Lung (tissue), 12 donors: ENCODE results near the gene GRIK1. TPM values are rescaled to one million over a fixed set of nuclear protein-coding genes. Genes with fewer than 3 reads are reported as not detected.

Source experiments
- ATAC-seq: fragments of 200-7000 bp; cut with Tn5 transposase; one replicate; pipeline ENCODE4 v1.9.1; 2020; ENCODE audit warnings: moderate number of reproducible peaks; ENCODE audit not compliant: insufficient read depth, low FRiP score
- DNase-seq, 3 donors: peaks; one replicate each; pipeline ENCODE4 v3.0.0-alpha.2; 2013 to 2017
- H3K27ac ChIP-seq, 2 donors: one replicate each; pipeline ENCODE4 v1.5.1; 2013; ENCODE audit warnings: mild to moderate bottlenecking in 2 of 2, moderate library complexity in 2 of 2, control low read depth in 1 of 2, inconsistent platforms in 1 of 2, low read depth in 1 of 2, low read length in 1 of 2
- H3K27me3 ChIP-seq, 3 donors: one replicate each; pipeline ENCODE4 v1.5.1; 2013; ENCODE audit warnings: low read length in 2 of 3; ENCODE audit not compliant: control insufficient read depth in 3 of 3, insufficient read depth in 3 of 3
- H3K36me3 ChIP-seq, 4 donors: one replicate each; pipeline ENCODE4 v1.5.1; 2013; ENCODE audit warnings: low read length in 4 of 4, mild to moderate bottlenecking in 1 of 4, moderate library complexity in 1 of 4; ENCODE audit not compliant: control insufficient read depth in 4 of 4, insufficient read depth in 4 of 4
- H3K4me1 ChIP-seq, 5 donors: one replicate each; pipeline ENCODE4 v1.5.1; 2013; ENCODE audit warnings: low read length in 5 of 5, mild to moderate bottlenecking in 2 of 5, moderate library complexity in 1 of 5; ENCODE audit not compliant: control insufficient read depth in 5 of 5, insufficient read depth in 5 of 5
- H3K4me3 ChIP-seq: one replicate; pipeline ENCODE4 v1.5.1; 2013; ENCODE audit warnings: mild to moderate bottlenecking, control low read depth, moderate library complexity
- H3K9ac ChIP-seq, 2 donors: one replicate each; pipeline ENCODE4 v1.5.1; 2013; ENCODE audit warnings: low read length in 2 of 2, control low read depth in 1 of 2; ENCODE audit not compliant: insufficient read depth in 1 of 2
- H3K9me3 ChIP-seq, 4 donors: one replicate each; pipeline ENCODE4 v1.5.1; 2013; ENCODE audit warnings: low read length in 3 of 4, mild to moderate bottlenecking in 1 of 4, moderate library complexity in 1 of 4; ENCODE audit not compliant: control insufficient read depth in 4 of 4, insufficient read depth in 3 of 4
- WGBS, 2 donors: extraction: QIAGEN DNeasy Blood & Tissue Kit; methylation state at CpG; one replicate each; pipeline ENCODE4 v1.1.7; 2013; 5-methylcytosine and 5-hydroxymethylcytosine counted together
- polyA plus RNA-seq, 2 donors: library from polyadenylated mRNA; stranded (reverse); fragments of 200-250 nt; gene quantifications; one replicate each; pipeline ENCODE4 v1.2.1, GENCODE V29; 2013
- total RNA-seq, 2 donors: library from RNA; depleted of rRNA in 1 of 2; stranded (reverse); fragments of >200 nt in 1 of 2; gene quantifications; one replicate each; pipeline ENCODE4 v1.2.1, GENCODE V29; 2014 to 2021
- TF ChIP-seq, protein P1 (sequence below): IDR thresholded peaks from 2 replicates; pipeline ENCODE4 v1.5.1; 2012; ENCODE audit warnings: mild to moderate bottlenecking; ENCODE audit errors: control extremely low read depth, extremely low read depth
- donor health status: control.
- donor health status: control.
- donor health status: Bipolar disorder and iron deficiency.
- donor health status: healthy.
- donor health status: DM: yes; HTN: yes; CAD: no.

The GRIK1 gene
- total and polyA plus RNA-seq, 4 donors = 0.26 TPM; not detected in 3

DNA sequence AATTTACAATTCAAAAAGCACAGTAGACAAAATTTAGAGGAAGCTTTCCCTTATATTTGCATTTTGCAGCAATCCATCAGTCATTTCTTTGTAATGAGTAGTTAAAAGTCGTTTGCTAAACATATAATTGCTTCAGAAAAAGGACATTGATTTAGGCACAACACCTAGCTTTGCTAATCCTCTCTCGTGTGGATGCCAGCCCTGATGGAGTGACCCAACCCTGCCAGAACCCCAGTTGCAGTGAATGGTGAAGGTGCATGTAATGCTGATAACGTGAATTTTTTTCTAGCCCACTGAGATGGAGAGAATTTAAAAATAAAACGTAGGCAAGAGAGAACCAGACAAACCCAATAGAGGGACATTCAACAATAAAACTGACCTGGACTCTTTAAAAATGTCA, 263.4 kb downstream of the GRIK1 start:
- TF ChIP-seq, protein P1, sequence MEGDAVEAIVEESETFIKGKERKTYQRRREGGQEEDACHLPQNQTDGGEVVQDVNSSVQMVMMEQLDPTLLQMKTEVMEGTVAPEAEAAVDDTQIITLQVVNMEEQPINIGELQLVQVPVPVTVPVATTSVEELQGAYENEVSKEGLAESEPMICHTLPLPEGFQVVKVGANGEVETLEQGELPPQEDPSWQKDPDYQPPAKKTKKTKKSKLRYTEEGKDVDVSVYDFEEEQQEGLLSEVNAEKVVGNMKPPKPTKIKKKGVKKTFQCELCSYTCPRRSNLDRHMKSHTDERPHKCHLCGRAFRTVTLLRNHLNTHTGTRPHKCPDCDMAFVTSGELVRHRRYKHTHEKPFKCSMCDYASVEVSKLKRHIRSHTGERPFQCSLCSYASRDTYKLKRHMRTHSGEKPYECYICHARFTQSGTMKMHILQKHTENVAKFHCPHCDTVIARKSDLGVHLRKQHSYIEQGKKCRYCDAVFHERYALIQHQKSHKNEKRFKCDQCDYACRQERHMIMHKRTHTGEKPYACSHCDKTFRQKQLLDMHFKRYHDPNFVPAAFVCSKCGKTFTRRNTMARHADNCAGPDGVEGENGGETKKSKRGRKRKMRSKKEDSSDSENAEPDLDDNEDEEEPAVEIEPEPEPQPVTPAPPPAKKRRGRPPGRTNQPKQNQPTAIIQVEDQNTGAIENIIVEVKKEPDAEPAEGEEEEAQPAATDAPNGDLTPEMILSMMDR = no peak
- ATAC-seq (no peak), DNase-seq (no peak)
- H3K27ac ChIP-seq = no peak overlapping the region
- no peak overlapping the region for H3K9ac ChIP-seq
- H3K4me3 ChIP-seq = no peak overlapping the region
- WGBS, 2 donors = 56 to 78% methylated on average over 4 of the region's 4 CpGs
- H3K27me3 ChIP-seq = no peaks in the 10 kb centered on the region
- H3K4me1 ChIP-seq = no peaks in the 10 kb centered on the region
- H3K9me3 ChIP-seq = peaks cover 0 to 2% (median 0%) of the 10 kb centered on the region in 4 donors
- no peaks in the 10 kb centered on the region for H3K36me3 ChIP-seq

DNA sequence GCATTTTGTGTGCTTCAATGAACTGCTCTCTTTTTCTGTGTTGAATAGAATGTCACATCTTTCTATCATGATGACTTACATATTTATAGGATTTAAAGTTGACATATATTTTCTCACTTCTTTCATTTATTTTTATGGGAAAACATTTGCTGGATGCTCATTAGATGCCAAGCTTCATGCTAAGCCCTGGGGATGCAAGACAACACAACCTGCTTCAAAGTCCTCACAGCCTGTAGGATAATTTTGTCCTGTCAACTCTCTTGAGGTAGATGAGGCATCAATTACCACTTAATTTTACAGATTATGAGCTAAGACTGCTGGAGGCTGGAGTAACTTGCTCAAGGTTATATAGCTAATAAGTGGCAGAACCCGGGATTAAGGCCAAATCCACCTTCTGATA, 264.3 kb downstream of the GRIK1 start:
- DNase-seq (no peak), ATAC-seq (no peak)
- TF ChIP-seq, protein P1 = no peak
- whole genome bisulfite sequencing, 2 donors = 85 to 96% methylated on average over 1 of the region's 1 CpG
- Histone ChIP-seq H3K9ac (no peak overlapping the region), H3K27ac (no peak overlapping the region), H3K9me3 (no peaks in the 10 kb centered on the region), H3K4me3 (no peak overlapping the region), H3K27me3 (no peaks in the 10 kb centered on the region), H3K4me1 (no peaks in the 10 kb centered on the region), H3K36me3 (no peaks in the 10 kb centered on the region)

DNA sequence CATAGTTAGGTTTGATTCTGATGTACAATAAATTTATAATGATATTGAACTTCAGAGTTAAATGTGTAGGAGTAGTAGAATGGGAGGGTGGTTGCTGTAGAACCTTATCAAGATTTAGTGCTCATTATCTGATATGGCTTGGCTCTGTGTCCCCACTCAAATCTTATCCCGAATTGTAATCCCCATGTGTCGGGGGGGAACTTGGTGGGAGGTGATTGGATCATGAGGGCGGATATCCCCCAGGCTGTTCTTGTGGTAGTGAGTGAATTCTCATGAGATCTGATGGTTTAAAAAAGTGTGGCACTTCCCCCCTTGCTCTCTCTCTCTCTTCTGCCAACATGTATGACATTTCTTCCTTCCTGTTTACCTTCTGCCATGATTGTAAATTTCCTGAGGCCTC, 265.5 kb downstream of the GRIK1 start:
- no peaks in the 10 kb centered on the region for H3K4me1 ChIP-seq
- no peak for DNase-seq
- no peak overlapping the region for H3K4me3 ChIP-seq
- no peak overlapping the region for H3K27ac ChIP-seq
- ATAC-seq = no peak
- H3K27me3 ChIP-seq = no peaks in the 10 kb centered on the region
- TF ChIP-seq, protein P1 = no peak
- no peak overlapping the region for H3K9ac ChIP-seq
- H3K36me3 ChIP-seq = no peaks in the 10 kb centered on the region
- no peaks in the 10 kb centered on the region for H3K9me3 ChIP-seq
- 84 to 92% methylated on average over 3 of the region's 3 CpGs for WGBS, 2 donors

DNA sequence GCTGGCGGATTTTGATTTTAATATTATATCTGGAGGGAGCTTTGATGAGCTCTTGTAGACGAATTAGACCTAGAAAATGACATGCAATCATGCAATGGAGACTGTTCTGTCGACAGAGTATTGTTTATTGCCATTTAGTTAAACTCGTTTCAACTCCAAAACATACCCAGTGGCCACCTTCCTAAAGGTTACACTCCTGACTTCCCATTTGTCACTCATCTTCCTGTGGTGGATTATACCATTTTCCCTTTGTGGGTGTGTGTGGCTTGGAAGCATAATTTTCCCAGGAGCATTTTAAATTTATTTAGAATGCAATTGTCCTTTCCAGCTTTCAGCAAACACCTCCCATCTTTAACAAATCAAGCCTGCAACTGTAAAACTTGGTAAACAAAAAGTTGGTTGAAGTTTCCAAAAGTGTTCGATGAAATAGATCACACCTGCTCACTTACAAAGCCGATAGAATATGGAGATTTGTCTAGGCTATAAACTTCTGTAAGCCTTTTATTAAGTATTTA, 266.6 kb downstream of the GRIK1 start:
- no peak for DNase-seq
- 72 to 83% methylated on average over 6 of the region's 6 CpGs for WGBS, 2 donors

More for the DNA sequence above, 266.6 kb downstream of the GRIK1 start:
- no peak overlapping the region for H3K9ac ChIP-seq
- H3K4me1 ChIP-seq = no peaks in the 10 kb centered on the region
- ATAC-seq = no peak
- no peak overlapping the region for H3K27ac ChIP-seq
- H3K4me3 ChIP-seq = no peak overlapping the region
- H3K27me3 ChIP-seq = no peaks in the 10 kb centered on the region
- H3K9me3 ChIP-seq = no peaks in the 10 kb centered on the region
- no peaks in the 10 kb centered on the region for H3K36me3 ChIP-seq
- TF ChIP-seq, protein P1 = no peak
